Measurements from ENCODE around the gene SLC35B4. TPM values are rescaled to one million over a fixed set of nuclear protein-coding genes. Genes with fewer than 3 reads are reported as not detected.

SLC35B4 gene
- total RNA-seq, 1 experiment from 2014 or later: 21.6 TPM

GRCh38 chr7:134333943-134334342, 17.2 kb upstream of the SLC35B4 start:
- no TSS peak for BruUV-seq (replicated peaks)
- in situ Hi-C loops (cut with HindIII; ENCODE audit: low pct_unique_long_range_greater_than_20kb, low sequenced_read_pairs): no loop called here
- no peak for DNase-seq (ENCODE audit: low read depth, low spot score)

DNA sequence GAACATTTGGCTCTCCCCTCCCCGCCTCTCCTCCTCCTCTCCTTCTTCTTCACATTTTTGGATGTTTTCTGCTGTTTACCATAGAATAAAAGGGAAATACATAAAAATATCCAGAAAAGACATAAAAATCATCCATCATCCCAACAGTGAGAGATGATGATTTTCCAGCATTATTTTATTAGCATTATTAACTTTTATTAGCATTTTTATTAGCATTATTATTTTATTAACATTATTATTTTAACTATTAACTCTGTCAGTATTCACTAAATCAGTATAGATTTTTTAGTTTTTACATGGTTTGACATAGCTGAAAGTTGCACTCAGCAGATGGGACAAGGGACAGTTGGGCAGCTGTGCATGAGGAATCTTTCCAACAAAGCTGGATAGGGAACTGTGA, 16.2 kb upstream of the SLC35B4 start:
- CTCF ChIA-PET: no interaction called here
- no peak for ATAC-seq
- in situ Hi-C loops (cut with HindIII; ENCODE audit: low pct_unique_long_range_greater_than_20kb, low sequenced_read_pairs): no loop called here

More at GRCh38 chr7:134333943-134334342, 17.2 kb upstream of the SLC35B4 start:
- Histone ChIP-seq H3K27me3 (ENCODE audit: control insufficient read depth, insufficient read depth, low read length) (peaks cover 3% of the 10 kb centered on the region; the same call in 1 of the 2 replicates), H3K4me3 (ENCODE audit: low read depth in 2 of 2, low read length in 2 of 2) (no peak overlapping the region), H3K4me1 (ENCODE audit: control insufficient read depth, insufficient read depth, low read length) (no peaks in the 10 kb centered on the region), H3K27ac (ENCODE audit: low read length) (no peak overlapping the region), H3K36me3 (ENCODE audit: control insufficient read depth, insufficient read depth, low read length) (no peaks in the 10 kb centered on the region), H3K9me3 (ENCODE audit: control insufficient read depth, insufficient read depth, low read depth, low read length) (no peaks in the 10 kb centered on the region)
- ATAC-seq: no peak
- TF ChIP-seq POLR2AphosphoS5 (IDR thresholded peaks at IDR 0.05; ENCODE audit: low read depth, low read length): no peak
- TF ChIP-seq, protein P1, sequence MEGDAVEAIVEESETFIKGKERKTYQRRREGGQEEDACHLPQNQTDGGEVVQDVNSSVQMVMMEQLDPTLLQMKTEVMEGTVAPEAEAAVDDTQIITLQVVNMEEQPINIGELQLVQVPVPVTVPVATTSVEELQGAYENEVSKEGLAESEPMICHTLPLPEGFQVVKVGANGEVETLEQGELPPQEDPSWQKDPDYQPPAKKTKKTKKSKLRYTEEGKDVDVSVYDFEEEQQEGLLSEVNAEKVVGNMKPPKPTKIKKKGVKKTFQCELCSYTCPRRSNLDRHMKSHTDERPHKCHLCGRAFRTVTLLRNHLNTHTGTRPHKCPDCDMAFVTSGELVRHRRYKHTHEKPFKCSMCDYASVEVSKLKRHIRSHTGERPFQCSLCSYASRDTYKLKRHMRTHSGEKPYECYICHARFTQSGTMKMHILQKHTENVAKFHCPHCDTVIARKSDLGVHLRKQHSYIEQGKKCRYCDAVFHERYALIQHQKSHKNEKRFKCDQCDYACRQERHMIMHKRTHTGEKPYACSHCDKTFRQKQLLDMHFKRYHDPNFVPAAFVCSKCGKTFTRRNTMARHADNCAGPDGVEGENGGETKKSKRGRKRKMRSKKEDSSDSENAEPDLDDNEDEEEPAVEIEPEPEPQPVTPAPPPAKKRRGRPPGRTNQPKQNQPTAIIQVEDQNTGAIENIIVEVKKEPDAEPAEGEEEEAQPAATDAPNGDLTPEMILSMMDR (IDR thresholded peaks at IDR 0.05): no peak
- no peak for TF ChIP-seq REST (IDR thresholded peaks at IDR 0.05; ENCODE audit: insufficient read depth in 1 of 2, low read depth in 2 of 2, low read length in 1 of 2)
- no peak for TF ChIP-seq TCF7L2 (IDR thresholded peaks at IDR 0.05; ENCODE audit: low read depth, low read length)
- no peak for TF ChIP-seq SIN3A (IDR thresholded peaks at IDR 0.05; ENCODE audit: borderline replicate concordance, insufficient read depth, low read depth, low read length)
- intact Hi-C loops (cut with micrococcal nuclease; ENCODE audit: unreplicated experiment): no loop called here
- ChIA-PET CTCF (no interaction called here), POLR2A (no interaction called here)

GRCh38 chr7:134331393-134331792, 14.7 kb upstream of the SLC35B4 start:
- TF ChIP-seq TCF7L2 (IDR thresholded peaks at IDR 0.05; ENCODE audit: low read depth, low read length) (no peak), REST (IDR thresholded peaks at IDR 0.05; ENCODE audit: insufficient read depth in 1 of 2, low read depth in 2 of 2, low read length in 1 of 2) (no peak), SIN3A (IDR thresholded peaks at IDR 0.05; ENCODE audit: borderline replicate concordance, insufficient read depth, low read depth, low read length) (no peak), POLR2AphosphoS5 (IDR thresholded peaks at IDR 0.05; ENCODE audit: low read depth, low read length) (no peak)
- TF ChIP-seq, protein P1 (IDR thresholded peaks at IDR 0.05): no peak
- BruUV-seq (replicated peaks): no TSS peak
- intact Hi-C loops (cut with micrococcal nuclease; ENCODE audit: unreplicated experiment) (no loop called here), in situ Hi-C loops (cut with HindIII; ENCODE audit: low pct_unique_long_range_greater_than_20kb, low sequenced_read_pairs) (no loop called here)
- no peak for ATAC-seq
- Histone ChIP-seq H3K36me3 (ENCODE audit: control insufficient read depth, insufficient read depth, low read length) (no peaks in the 10 kb centered on the region), H3K4me3 (ENCODE audit: low read depth in 2 of 2, low read length in 2 of 2) (no peak overlapping the region), H3K4me1 (ENCODE audit: control insufficient read depth, insufficient read depth, low read length) (no peaks in the 10 kb centered on the region), H3K27me3 (ENCODE audit: control insufficient read depth, insufficient read depth, low read length) (peaks cover 3% of the 10 kb centered on the region; the same call in 1 of the 2 replicates), H3K27ac (ENCODE audit: low read length) (no peak overlapping the region), H3K9me3 (ENCODE audit: control insufficient read depth, insufficient read depth, low read depth, low read length) (no peaks in the 10 kb centered on the region)
- ChIA-PET CTCF (no interaction called here), POLR2A (no interaction called here)
- DNase-seq (ENCODE audit: low read depth, low spot score): no peak

More for the DNA sequence above, 16.2 kb upstream of the SLC35B4 start:
- BruUV-seq (replicated peaks): no TSS peak
- Histone ChIP-seq H3K36me3 (ENCODE audit: control insufficient read depth, insufficient read depth, low read length) (no peaks in the 10 kb centered on the region), H3K27ac (ENCODE audit: low read length) (no peak overlapping the region), H3K4me3 (ENCODE audit: low read depth in 2 of 2, low read length in 2 of 2) (no peak overlapping the region), H3K9me3 (ENCODE audit: control insufficient read depth, insufficient read depth, low read depth, low read length) (no peaks in the 10 kb centered on the region), H3K4me1 (ENCODE audit: control insufficient read depth, insufficient read depth, low read length) (no peaks in the 10 kb centered on the region), H3K27me3 (ENCODE audit: control insufficient read depth, insufficient read depth, low read length) (peaks cover 3% of the 10 kb centered on the region; the same call in 1 of the 2 replicates)
- POLR2A ChIA-PET: no interaction called here
- TF ChIP-seq POLR2AphosphoS5 (IDR thresholded peaks at IDR 0.05; ENCODE audit: low read depth, low read length) (no peak), TCF7L2 (IDR thresholded peaks at IDR 0.05; ENCODE audit: low read depth, low read length) (no peak), SIN3A (IDR thresholded peaks at IDR 0.05; ENCODE audit: borderline replicate concordance, insufficient read depth, low read depth, low read length) (no peak)
- no peak for DNase-seq (ENCODE audit: low read depth, low spot score)
- intact Hi-C loops (cut with micrococcal nuclease; ENCODE audit: unreplicated experiment): no loop called here
